ENCODE data around the gene CDCA7. TPM values are rescaled to one million over a fixed set of nuclear protein-coding genes. Genes with fewer than 3 reads are reported as not detected.
"Not testable (repeated sequence)": the region's sequence is repeated elsewhere in the genome, so short reads cannot be mapped to it uniquely, and the experiment has no call there.

Gene CDCA7
- total RNA-seq: 11.4 TPM

GRCh38 chr2:173354582-173355131 lies at the start of gene CDCA7:
CDCA7 (plus strand) TSS chr2:173354872; CDS start chr2:173354964, 92 bp downstream.
- peak; percentile 63 for DNase-seq

- DNase-seq: no peak
Measured at GRCh38 chr2:173305303-173305702, 49.4 kb upstream of the CDCA7 start.

DNA sequence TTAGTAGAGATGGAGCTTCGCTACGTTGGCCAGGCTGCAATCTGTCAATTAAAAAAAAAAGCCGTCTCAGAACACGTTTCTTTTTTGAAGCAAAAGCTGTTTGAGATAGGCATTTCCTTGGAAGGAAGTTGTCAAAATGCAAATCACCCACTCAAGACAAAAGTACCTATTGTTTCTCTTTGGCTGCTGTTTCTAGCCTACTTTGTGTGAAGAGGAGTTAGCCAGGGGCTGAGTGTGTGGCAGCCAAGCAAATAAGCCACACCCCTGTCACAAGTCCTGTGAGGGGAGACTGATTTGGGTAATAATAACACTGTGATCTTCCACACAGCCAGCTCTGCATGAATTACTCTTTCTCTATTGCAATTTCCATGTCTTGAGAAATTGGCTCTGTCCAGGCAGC lies 47.4 kb upstream of the CDCA7 start:
- no peak for DNase-seq

DNA sequence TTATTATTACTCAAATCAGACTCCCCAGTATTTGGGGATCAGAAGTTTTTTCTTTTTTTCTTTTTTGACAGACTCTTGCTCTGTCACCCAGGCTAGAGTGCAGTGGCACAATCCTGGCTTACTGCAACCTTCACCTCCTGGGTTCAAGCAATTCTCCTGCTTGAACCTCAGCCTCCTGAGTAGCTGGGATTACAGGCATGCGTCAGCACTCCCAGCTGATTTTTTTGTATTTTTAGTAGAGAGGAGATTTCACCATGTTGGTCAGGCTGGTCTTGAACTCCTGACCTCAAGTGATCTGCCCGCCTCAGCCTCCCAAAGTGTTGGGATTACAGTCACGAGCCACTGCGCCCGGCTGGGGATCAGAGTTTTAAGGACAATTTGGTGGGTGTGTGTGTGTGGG lies 45.3 kb upstream of the CDCA7 start:
- DNase-seq: not testable (repeated sequence)

DNA sequence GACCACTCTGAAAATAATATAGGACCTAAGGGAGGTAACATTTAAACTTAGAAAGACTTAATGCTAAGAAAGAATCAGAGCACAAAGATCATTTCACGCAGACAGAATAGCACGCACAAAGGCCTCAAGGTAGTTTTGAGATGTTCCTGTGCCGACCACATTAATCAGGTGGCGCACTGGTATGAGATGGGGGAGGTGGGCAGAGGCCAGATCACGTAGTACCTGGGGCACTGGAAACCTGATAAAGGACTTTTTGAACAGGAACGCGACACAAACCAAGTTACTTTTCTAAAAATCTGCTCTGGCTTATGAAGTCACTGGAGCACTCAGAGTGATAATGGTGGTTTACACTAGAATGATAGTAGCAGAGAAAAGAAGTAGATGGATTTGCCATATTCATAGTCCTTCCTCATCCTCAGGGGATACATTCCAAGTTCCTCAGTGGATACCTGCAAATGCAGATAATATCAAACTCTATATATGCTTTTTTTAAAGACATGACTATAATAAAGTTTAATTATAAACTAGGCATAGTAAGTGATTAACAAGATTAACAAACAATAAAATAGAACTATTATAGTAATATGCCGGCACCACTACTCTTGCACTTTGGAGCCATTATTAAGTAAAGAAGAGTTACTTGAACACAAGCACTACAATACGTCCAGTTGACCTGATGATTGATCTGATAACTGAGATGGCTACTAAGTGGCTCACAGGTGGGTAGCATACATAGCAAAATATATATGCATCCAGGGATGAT lies 42.6 kb upstream of the CDCA7 start:
- DNase-seq: no peak

DNA sequence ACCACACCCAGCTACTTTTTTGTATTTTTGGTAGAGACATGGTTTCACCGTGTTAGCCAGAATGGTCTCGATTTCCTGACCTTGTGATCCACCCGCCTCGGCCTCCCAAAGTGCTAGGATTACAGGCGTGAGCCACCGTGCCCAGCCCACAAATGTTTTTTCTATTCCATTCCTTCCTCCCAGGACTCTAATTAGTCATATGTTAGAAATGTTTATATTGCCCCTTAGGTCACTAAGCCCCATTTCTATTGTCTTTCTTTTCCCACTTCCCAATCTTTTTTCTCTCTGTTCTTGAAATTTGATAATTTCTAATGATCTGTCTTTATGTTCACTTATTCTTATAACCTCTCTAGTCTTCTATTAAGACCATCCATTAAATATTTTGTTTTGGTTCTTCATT lies 31.3 kb upstream of the CDCA7 start:
- no peak for DNase-seq

GRCh38 chr2:173326806-173327205 lies 27.9 kb upstream of the CDCA7 start:
- no peak for DNase-seq

- DNase-seq: no peak
Measured at GRCh38 chr2:173327421-173327820, 27.3 kb upstream of the CDCA7 start.

- not testable (repeated sequence) for DNase-seq
Measured at GRCh38 chr2:173333003-173333402, 21.7 kb upstream of the CDCA7 start.

DNA sequence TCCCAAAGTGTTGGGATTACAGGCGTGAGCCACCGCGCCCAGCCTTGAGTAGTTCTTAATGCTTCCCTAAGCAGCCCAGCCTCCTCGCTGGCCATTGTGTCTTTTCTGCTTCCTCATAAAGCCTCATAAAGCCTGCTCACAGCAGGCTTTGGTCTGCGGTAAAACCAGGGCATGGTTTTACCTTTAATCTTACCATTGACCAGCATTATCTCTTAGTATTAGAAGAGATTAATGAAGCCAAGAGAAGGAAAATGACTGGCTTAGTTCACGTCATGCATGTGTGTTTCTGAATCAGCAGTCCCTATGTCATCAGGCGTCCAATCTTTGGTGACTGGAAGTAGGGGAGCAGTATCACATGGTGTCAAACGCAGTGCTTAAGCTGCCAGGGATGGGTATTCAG lies 14.9 kb upstream of the CDCA7 start:
- no peak for DNase-seq

GRCh38 chr2:173343921-173344320 lies 10.8 kb upstream of the CDCA7 start:
- no peak for DNase-seq

DNA sequence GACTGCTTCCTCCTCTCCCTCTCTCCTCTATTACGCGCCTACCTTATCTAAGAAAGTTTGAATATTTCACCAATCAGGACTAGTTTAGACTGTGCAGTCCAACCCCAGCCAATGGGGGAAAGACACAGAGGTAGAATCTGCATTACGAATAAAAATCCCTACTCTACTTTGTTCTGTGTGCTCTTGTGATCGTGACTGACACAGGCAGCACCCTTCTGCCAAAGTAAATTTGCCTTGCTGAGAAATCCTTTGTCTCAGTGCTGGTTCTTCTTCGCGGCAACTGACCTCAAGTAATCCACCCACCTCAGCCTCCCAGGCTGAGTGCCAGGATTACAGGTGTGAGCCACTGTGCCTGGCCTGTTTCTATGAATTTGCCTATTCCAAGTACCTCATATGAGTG lies 8.6 kb upstream of the CDCA7 start:
- DNase-seq: no peak

DNA sequence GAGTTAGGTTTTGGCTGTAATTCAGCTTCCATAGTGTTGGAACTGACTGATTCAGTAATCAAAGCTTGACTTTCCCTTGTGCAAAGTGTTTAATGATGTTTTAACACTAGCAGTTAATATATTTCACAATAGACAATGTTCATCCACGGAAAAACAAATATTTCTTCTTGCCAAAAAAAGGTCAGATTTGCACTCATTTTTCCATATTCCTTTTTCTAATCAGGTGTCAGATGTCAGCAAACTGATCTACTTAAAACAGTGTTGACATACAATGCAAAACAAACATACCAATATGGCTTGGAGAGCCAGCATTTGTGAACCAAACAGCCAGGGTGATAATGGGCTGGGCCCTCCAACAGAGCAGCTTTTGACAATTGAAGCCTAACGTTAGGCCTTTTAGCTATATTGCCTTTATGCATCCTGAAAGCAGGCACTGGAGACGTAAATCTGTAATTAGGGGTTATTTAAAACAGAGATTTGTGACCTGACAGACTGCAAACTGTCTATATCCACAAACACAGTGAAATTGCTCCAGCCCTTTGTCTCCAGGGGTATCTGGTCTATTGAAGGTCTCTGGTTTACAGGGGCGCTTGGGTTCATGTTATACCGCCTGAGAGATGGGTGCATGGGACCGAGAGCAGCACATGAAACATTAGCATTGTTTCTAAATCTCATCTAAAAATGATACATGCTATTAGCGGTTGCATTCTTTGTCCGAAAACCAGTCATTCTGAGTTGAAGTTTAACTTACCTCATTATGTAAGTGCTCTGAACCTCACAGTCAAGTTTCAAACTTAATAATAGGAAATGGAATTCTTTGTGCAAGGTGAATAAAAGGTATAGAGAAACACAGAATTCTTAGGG lies 7.1 kb upstream of the CDCA7 start:
- DNase-seq: no peak

DNA sequence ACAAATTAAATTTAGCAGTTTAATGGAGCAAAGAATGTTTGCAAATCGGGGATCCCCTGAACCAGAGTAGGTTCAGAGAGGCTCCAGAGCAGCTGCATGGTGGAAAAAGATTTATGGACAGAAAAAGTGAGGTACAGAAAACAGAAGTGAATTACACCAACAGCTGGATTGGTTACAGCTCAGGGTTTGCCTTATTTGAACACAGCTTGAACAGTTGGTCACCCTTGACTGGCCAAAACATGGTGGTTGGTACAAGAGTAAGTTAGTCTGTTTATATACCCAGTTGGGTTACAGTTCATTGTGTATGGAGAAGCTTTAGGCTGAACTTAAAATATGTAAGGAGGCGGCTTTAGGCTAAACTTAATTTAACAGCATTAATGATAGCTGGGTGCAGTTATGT lies 5.4 kb upstream of the CDCA7 start:
- DNase-seq: no peak

- DNase-seq: no peak
Measured at GRCh38 chr2:173350383-173350782, 4.3 kb upstream of the CDCA7 start.

DNA sequence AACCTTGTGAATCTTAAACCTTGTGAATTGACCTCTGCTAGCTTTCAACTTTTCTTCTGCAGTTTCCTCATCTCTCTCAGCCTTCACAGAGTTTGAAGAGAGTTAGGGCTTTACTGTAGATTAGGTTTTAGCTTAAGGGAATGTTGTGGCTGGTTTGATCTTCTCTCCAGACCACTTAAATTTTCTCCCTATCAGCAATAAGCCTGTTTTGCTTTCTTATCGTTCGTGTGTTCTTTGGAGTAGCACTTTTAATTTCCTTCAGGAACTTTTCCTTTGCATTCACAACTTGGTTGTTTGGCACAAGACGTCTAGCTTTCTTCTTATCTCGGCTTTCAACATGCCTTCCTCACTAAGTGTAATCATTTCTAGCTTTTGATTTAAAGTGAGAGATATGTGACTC lies 2.8 kb upstream of the CDCA7 start:
- no peak for DNase-seq

GRCh38 chr2:173353556-173353955 lies 1.1 kb upstream of the CDCA7 start:
- DNase-seq: peak; percentile 7

DNA sequence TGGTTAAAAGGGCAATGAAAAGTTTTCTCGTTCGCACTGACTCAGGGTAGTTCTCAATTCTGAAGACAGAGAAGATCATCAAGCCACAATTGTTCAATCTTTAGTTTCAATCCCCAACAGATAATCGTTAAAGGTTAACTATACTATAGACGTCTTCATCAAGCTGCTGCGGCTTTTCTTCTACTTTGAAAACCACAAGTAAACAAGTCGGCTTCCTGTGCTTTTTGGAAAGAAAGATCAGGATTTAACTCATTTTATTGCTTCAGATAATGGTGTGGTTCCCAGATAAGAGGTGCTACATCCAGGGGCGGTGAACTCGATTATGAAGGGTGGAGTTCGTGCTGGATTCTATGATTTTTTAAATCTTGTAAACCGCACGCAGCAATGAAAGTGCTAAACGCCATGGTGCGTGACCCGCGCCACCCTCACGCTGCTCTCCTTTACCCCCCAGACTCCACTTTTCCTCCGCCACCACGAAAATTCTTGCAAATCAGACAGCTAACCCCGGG lies 545 bp upstream of the CDCA7 start:
- DNase-seq: peak; percentile 15

- DNase-seq: peak; percentile 6
Measured at GRCh38 chr2:173355132-173355865, 627 bp downstream of the CDCA7 start.

DNA sequence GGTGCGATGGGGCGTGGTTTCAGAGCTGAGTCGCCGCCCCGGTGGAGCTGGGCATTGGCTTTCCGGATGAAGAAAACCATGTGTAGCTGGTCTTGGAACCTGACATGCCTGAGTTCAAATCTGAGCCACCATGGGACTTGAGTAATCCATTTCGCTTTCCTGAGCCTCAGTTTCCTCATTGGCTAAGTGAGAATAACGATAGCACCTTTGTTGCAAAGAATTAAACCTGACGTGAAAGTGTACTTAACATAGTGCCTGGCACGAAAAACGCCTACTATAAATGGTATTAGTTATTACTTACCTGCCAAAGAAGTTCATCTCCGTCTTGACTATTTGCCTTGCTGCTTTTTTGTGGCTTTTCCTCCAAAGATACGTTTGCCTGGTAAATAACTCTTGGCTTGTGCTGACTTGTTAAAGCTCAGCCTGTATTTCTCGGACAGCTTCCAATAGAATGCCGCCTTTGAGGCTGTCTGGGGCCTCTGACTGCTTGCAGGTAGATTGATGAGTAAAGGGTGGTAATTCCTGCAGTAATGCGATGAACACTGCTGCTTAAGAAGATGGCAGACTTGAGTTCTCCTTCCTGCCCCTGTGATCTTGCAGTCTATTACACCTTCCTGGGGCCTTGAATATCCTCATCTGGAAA lies 1.3 kb downstream of the CDCA7 start:
- peak; percentile 5 for DNase-seq

DNA sequence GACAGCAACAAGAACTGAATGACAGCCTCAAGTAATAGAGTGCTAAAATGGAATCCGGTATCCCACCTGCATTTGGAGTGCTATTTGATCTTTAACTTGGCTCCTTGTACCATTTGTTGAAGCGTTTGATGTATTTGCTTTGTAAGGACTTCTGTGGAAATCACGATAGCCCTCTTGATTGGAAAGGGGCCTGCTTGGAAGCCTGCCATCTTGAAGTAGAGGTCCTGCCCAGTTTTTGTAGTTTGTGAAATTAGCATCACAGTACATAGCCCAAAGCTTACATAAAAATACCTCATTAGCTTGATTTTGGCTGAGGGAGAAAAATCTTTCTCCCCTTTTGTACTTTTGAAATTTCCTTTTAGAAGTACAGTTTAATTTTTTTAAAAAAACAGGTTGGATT lies 2.7 kb downstream of the CDCA7 start:
- no peak for DNase-seq

- no peak for DNase-seq
Measured at GRCh38 chr2:173358616-173359015, 3.9 kb downstream of the CDCA7 start.
